HG03045 (cell line): ENCODE results near the gene LY6G6D.

ENCODE experiments used
- ATAC-seq: cut with Tn5 transposase; IDR thresholded peaks from one replicate; pipeline ENCODE4 v1.9.1; 2021; ENCODE audit warnings: mild to moderate bottlenecking, moderate library complexity; ENCODE audit not compliant: unreplicated experiment

Gene LY6G6D

GRCh38 chr6:31761343-31761742, 46.2 kb downstream of the LY6G6D start:
- ATAC-seq: no peak

- ATAC-seq: no peak
Measured at GRCh38 chr6:31762356-31762755, 47.2 kb downstream of the LY6G6D start, which contains the start of gene SAPCD1. TSS of gene SAPCD1 (plus strand) at chr6:31762656. CDS start at chr6:31763055, 399 bp downstream.

- no peak for ATAC-seq
Measured at GRCh38 chr6:31762878-31763618, 47.9 kb downstream of the LY6G6D start.

- ATAC-seq: no peak
Measured at GRCh38 chr6:31763619-31763940, 48.4 kb downstream of the LY6G6D start.

GRCh38 chr6:31764198-31764597, 49.0 kb downstream of the LY6G6D start:
- ATAC-seq: no peak

GRCh38 chr6:31765559-31765909, 50.4 kb downstream of the LY6G6D start:
- ATAC-seq: no peak

GRCh38 chr6:31765910-31766794, 51.0 kb downstream of the LY6G6D start:
- no peak for ATAC-seq

- ATAC-seq: no peak
Measured at GRCh38 chr6:31767096-31767645, 52.0 kb downstream of the LY6G6D start.
